K562 (cell line): Measurements from ENCODE around the gene TULP4. TPM values are rescaled to one million over a fixed set of nuclear protein-coding genes. Genes with fewer than 3 reads are reported as not detected.

Experiments used
- ATAC-seq: fragments of 200-7000 bp; cut with Tn5 transposase; 3 replicates; pipeline ENCODE4 v1.9.1; 2020; ENCODE audit warnings: moderate library complexity
- BruUV-seq: library from RNA; stranded (reverse); fragments of 400-500 nt; replicated peaks from 2 replicates; lab custom pipeline; 2021; lab: Mats Ljungman, UMichigan
- CTCF ChIA-PET: fragments of 300-600 bp; formaldehyde crosslinking; extraction: SDS; loops from one replicate; lab custom pipeline; 2021; ENCODE audit warnings: low intra/inter-chr PET ratio; lab: Yijun Ruan, JAX
- POLR2A ChIA-PET: fragments of 300-600, 350-650 bp; sonication (Branson Sonifier 250); formaldehyde crosslinking; extraction: SDS; loops from one replicate; lab custom pipeline; 2021; ENCODE audit warnings: antibody characterized with exemption, inconsistent platforms; lab: Yijun Ruan, JAX
- DNase-seq, 4 experiments: peaks; one replicate each; pipeline versions ENCODE4 v3.0.0 to v3.0.0-alpha.2; 2011 to 2018; ENCODE audit warnings: low spot score in 3 of 4, mixed read lengths in 3 of 4; ENCODE audit errors: extremely low read depth in 1 of 4
- FAIRE-seq: peaks from 2 replicates; lab custom pipeline; 2011; peaks lifted over from hg19 to GRCh38; lab: Jason Lieb, UNC
- H2AFZ ChIP-seq: 2 replicates; pipeline ENCODE4 v1.6.0; 2011; ENCODE audit warnings: low read depth, low read length, control low read depth, inconsistent platforms
- H3K27ac ChIP-seq: fragments of 200-600 bp; 3 replicates; pipeline ENCODE4 v1.8.0; 2011; ENCODE audit warnings: low read depth, mild to moderate bottlenecking, control low read depth, inconsistent platforms, low read length, moderate library complexity, mixed read lengths; ENCODE audit errors: extremely low read depth
- H3K27me3 ChIP-seq, 2 experiments: fragments of 300-600 bp in 1 of 2; 2 replicates in 1 of 2; 3 replicates in 1 of 2; pipeline versions ENCODE4 v1.6.0 to v1.8.0; 2011; ENCODE audit warnings: inconsistent platforms in 2 of 2, low read length in 2 of 2, mild to moderate bottlenecking in 1 of 2, mixed read lengths in 1 of 2, moderate library complexity in 1 of 2; ENCODE audit not compliant: control insufficient read depth in 2 of 2, insufficient read depth in 2 of 2
- H3K36me3 ChIP-seq: fragments of 300-600 bp; 3 replicates; pipeline ENCODE4 v1.8.0; 2011; ENCODE audit warnings: mild to moderate bottlenecking, low read length, inconsistent platforms; ENCODE audit not compliant: control insufficient read depth, insufficient read depth
- H3K4me1 ChIP-seq, 2 experiments: fragments of 200-600 bp in 1 of 2; replicated peaks in 1 of 2; 2 replicates in 1 of 2; 3 replicates in 1 of 2; pipeline versions ENCODE4 v1.5.1 to v1.8.0; 2011; ENCODE audit warnings: inconsistent platforms in 2 of 2, low read length in 2 of 2, mild to moderate bottlenecking in 1 of 2, mixed read lengths in 1 of 2, moderate library complexity in 1 of 2; ENCODE audit not compliant: control insufficient read depth in 2 of 2, insufficient read depth in 2 of 2
- H3K4me2 ChIP-seq: 2 replicates; pipeline ENCODE4 v1.6.1; 2011; ENCODE audit warnings: low read length, control low read depth, inconsistent platforms, mixed read lengths; ENCODE audit not compliant: insufficient read depth
- H3K4me3 ChIP-seq: fragments of 200-600 bp; sonication (generic), shearing (Covaris generic); 2 replicates; pipeline ENCODE4 v1.5.1; 2016; ENCODE audit warnings: control low read depth, inconsistent platforms
- H3K79me2 ChIP-seq: fragments of 200-600 bp; 3 replicates; pipeline ENCODE4 v1.8.0; 2011; ENCODE audit warnings: low read length, inconsistent platforms; ENCODE audit not compliant: control insufficient read depth, insufficient read depth
- H3K9ac ChIP-seq, 2 experiments: 2 replicates each; pipeline versions ENCODE4 v1.6.0 to v1.6.1; 2011; ENCODE audit warnings: low read depth in 2 of 2, low read length in 2 of 2, control low read depth in 1 of 2, inconsistent platforms in 1 of 2, mild to moderate bottlenecking in 1 of 2, mixed read lengths in 1 of 2; ENCODE audit not compliant: insufficient read depth in 1 of 2
- H3K9me1 ChIP-seq: one replicate; pipeline ENCODE4 v1.6.0; 2011; ENCODE audit warnings: inconsistent platforms, mild to moderate bottlenecking, low read length, moderate library complexity; ENCODE audit not compliant: control insufficient read depth, insufficient read depth
- H3K9me3 ChIP-seq: replicated peaks from 2 replicates; pipeline ENCODE4 v1.5.1; 2011; ENCODE audit warnings: low read depth, low read length, inconsistent platforms; ENCODE audit not compliant: control insufficient read depth, insufficient read depth
- H4K20me1 ChIP-seq: replicated peaks from 2 replicates; pipeline ENCODE4 v1.6.1; 2011; ENCODE audit warnings: low read length, inconsistent platforms, mixed read lengths; ENCODE audit not compliant: control insufficient read depth, insufficient read depth
- ELF4 ChIP-seq: fragments of 450-650 bp; formaldehyde crosslinking; IDR thresholded peaks from 2 replicates; pipeline ENCODE4 v1.4.0; 2022; ENCODE audit warnings: missing genetic modification characterization
- ESRRA ChIP-seq: fragments of 450-650 bp; IDR thresholded peaks from 2 replicates; pipeline ENCODE4 v1.6.1; 2014; ENCODE audit warnings: low read depth, mild to moderate bottlenecking, moderate library complexity, borderline replicate concordance
- KHSRP ChIP-seq: fragments of 450-650 bp; IDR thresholded peaks from 2 replicates; pipeline ENCODE4 v1.6.1; 2017
- PCBP1 ChIP-seq: fragments of 200-400 bp; formaldehyde crosslinking; IDR thresholded peaks from 2 replicates; pipeline ENCODE4 v1.6.1; 2018; ENCODE audit warnings: mild to moderate bottlenecking, low read depth, low read length; ENCODE audit not compliant: poor library complexity, severe bottlenecking
- POLR2AphosphoS5 ChIP-seq: IDR thresholded peaks from 2 replicates; pipeline ENCODE4 v1.6.1; 2011; ENCODE audit warnings: mild to moderate bottlenecking, low read depth, low read length, moderate library complexity; ENCODE audit not compliant: control insufficient read depth, insufficient read depth
- SREBF1 ChIP-seq: fragments of 150-350 bp; IDR thresholded peaks from 2 replicates; pipeline ENCODE4 v1.6.1; 2014; ENCODE audit warnings: antibody characterized with exemption, low read depth, low read length, borderline replicate concordance
- TSC22D4 ChIP-seq: fragments of 450-650 bp; IDR thresholded peaks from 2 replicates; pipeline ENCODE4 v1.6.1; 2016; ENCODE audit warnings: missing genetic modification characterization, missing biosample characterization, control low read depth
- ZNF324 ChIP-seq: fragments of 250-450 bp; sonication (Bioruptor Pico); IDR thresholded peaks from 2 replicates; pipeline ENCODE4 v1.4.0; 2020; ENCODE audit warnings: mild to moderate bottlenecking
- ZNF830 ChIP-seq: fragments of 250-450 bp; sonication (Bioruptor Pico); IDR thresholded peaks from 2 replicates; pipeline ENCODE4 v1.5.0; 2021; ENCODE audit warnings: mild to moderate bottlenecking
- WGBS: fragments of 100-300 bp; shearing (Covaris generic); methylation state at CpG from one replicate; pipeline ENCODE4 v1.1.6; 2016; ENCODE audit warnings: low coverage, mixed read lengths; ENCODE audit not compliant: insufficient coverage; ENCODE audit errors: missing lambda C conversion rate; 5-methylcytosine and 5-hydroxymethylcytosine counted together
- in situ Hi-C: fragments of 300-500 bp; cut with MboI; formaldehyde crosslinking; loops from 4 replicates; pipeline ENCODE4 v1.15.0; 2018; ENCODE audit warnings: inconsistent platforms, mixed read lengths
- intact Hi-C: fragments of 100-400 bp; cut with micrococcal nuclease; formaldehyde crosslinking; loops from 2 replicates; pipeline ENCODE4 v1.14.2; 2022
- polyA plus RNA-seq, 8 experiments: library from polyadenylated mRNA; depleted of rRNA in 4 of 8; stranded (reverse) in 5 of 8; unstranded in 3 of 8; fragments of >200 nt; fragmentation: Nextera tagmentation in 2 of 8; fragmentation: Illumina TruSeq in 1 of 8; extraction: Ambion mirVana in 2 of 8; extraction: Trizol in 1 of 8; gene quantifications; 2 replicates each; pipeline versions ENCODE4 v1.2.1 to v1.2.3, GENCODE V29; 2011 to 2014; ENCODE audit warnings: inconsistent platforms in 1 of 8, missing spikeins in 1 of 8
- total RNA-seq, 7 experiments: library from RNA; depleted of rRNA in 6 of 7; stranded (reverse); fragments of >200 nt in 6 of 7; fragmentation: Illumina TruSeq in 2 of 7; extraction: Trizol in 2 of 7; gene quantifications; 2 replicates each; pipeline versions ENCODE4 v1.2.1 to v1.2.3, GENCODE V29; 2011 to 2021; ENCODE audit warnings: low replicate concordance in 1 of 7
- TF ChIP-seq, protein P1 (sequence below), 2 experiments: IDR thresholded peaks; 2 replicates each; pipeline ENCODE4 v1.6.1; 2012; ENCODE audit warnings: improper control_type of control experiment in 2 of 2, low read depth in 2 of 2, low read length in 2 of 2, borderline replicate concordance in 1 of 2
- TF ChIP-seq, protein P2 (sequence below), 2 experiments: fragments of 450-650 bp in 1 of 2; sonication (generic) in 1 of 2; formaldehyde crosslinking; conservative IDR thresholded peaks; 2 replicates each; pipeline versions ENCODE4 v1.4.0 to v1.8.1; 2020 to 2022; ENCODE audit warnings: mild to moderate bottlenecking in 1 of 2, missing genetic modification reagents in 1 of 2
- TF ChIP-seq, protein P3 (sequence below): fragments of 250-450 bp; sonication (Bioruptor Pico); IDR thresholded peaks from 2 replicates; pipeline ENCODE4 v1.4.0; 2020

The TULP4 gene
- total and polyA plus RNA-seq, 9 of the 15 experiments (the other 6 are each of a cell fraction or from before 2014, with no cell fraction given): 1.2 to 50.4 (median 11.0) TPM

DNA sequence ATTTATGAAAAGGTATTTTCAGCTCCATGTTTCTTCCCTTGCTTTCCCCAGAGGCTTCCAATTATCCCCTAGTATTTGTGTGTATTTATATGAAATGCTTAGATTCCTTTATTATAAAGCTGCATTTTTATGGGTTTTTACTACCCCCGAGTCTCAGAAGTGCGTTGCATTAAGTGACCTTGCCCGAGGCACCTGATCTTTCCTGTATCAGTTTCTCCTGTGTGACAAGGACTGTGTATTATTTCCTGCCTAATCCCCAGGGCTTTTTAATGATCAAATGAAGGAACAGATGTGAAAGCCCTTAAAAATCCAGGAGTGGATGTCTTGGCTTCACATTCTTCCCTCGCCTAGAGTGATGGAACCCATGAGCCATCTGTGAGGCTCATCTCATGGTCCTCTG, 118.8 kb downstream of the TULP4 start:
- Histone ChIP-seq H3K9me3 (no peaks in the 10 kb centered on the region), H2AFZ (no peak overlapping the region), H3K4me3 (no peak overlapping the region), H3K4me1 (no peaks in the 10 kb centered on the region), H3K27me3 (no peaks in the 10 kb centered on the region), H3K27ac (no peak overlapping the region), H3K9me1 (no peaks in the 10 kb centered on the region), H3K9ac (no peak overlapping the region), H3K4me2 (no peak overlapping the region), H3K79me2 (no peaks in the 10 kb centered on the region), H4K20me1 (no peaks in the 10 kb centered on the region), H3K36me3 (no peaks in the 10 kb centered on the region)
- POLR2A ChIA-PET: no interaction called here
- intact Hi-C loops (no loop called here), in situ Hi-C loops (no loop called here)
- BruUV-seq: no TSS peak
- ATAC-seq (no peak), FAIRE-seq (peak; percentile 23), DNase-seq (no peak)
- 83% methylated on average over 4 of the region's 4 CpGs for WGBS
- CTCF ChIA-PET: no interaction called here
- TF ChIP-seq POLR2AphosphoS5 (no peak), ELF4 (CRISPR knock-in tag) (no peak), PCBP1 (no peak), KHSRP (no peak), SREBF1 (no peak), ESRRA (no peak), TSC22D4 (tag) (no peak), ZNF830 (CRISPR knock-in tag) (no peak), ZNF324 (CRISPR knock-in tag) (no peak)
- TF ChIP-seq, protein P1, sequence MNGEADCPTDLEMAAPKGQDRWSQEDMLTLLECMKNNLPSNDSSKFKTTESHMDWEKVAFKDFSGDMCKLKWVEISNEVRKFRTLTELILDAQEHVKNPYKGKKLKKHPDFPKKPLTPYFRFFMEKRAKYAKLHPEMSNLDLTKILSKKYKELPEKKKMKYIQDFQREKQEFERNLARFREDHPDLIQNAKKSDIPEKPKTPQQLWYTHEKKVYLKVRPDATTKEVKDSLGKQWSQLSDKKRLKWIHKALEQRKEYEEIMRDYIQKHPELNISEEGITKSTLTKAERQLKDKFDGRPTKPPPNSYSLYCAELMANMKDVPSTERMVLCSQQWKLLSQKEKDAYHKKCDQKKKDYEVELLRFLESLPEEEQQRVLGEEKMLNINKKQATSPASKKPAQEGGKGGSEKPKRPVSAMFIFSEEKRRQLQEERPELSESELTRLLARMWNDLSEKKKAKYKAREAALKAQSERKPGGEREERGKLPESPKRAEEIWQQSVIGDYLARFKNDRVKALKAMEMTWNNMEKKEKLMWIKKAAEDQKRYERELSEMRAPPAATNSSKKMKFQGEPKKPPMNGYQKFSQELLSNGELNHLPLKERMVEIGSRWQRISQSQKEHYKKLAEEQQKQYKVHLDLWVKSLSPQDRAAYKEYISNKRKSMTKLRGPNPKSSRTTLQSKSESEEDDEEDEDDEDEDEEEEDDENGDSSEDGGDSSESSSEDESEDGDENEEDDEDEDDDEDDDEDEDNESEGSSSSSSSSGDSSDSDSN (IDR thresholded peaks at IDR 0.05; ENCODE audit: borderline replicate concordance in 1 of 2, low read depth in 2 of 2, low read length in 2 of 2): no peak
- TF ChIP-seq, protein P2, sequence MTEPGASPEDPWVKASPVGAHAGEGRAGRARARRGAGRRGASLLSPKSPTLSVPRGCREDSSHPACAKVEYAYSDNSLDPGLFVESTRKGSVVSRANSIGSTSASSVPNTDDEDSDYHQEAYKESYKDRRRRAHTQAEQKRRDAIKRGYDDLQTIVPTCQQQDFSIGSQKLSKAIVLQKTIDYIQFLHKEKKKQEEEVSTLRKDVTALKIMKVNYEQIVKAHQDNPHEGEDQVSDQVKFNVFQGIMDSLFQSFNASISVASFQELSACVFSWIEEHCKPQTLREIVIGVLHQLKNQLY (CRISPR knock-in tag; conservative IDR thresholded peaks at IDR 0.05): no peak
- TF ChIP-seq, protein P3, sequence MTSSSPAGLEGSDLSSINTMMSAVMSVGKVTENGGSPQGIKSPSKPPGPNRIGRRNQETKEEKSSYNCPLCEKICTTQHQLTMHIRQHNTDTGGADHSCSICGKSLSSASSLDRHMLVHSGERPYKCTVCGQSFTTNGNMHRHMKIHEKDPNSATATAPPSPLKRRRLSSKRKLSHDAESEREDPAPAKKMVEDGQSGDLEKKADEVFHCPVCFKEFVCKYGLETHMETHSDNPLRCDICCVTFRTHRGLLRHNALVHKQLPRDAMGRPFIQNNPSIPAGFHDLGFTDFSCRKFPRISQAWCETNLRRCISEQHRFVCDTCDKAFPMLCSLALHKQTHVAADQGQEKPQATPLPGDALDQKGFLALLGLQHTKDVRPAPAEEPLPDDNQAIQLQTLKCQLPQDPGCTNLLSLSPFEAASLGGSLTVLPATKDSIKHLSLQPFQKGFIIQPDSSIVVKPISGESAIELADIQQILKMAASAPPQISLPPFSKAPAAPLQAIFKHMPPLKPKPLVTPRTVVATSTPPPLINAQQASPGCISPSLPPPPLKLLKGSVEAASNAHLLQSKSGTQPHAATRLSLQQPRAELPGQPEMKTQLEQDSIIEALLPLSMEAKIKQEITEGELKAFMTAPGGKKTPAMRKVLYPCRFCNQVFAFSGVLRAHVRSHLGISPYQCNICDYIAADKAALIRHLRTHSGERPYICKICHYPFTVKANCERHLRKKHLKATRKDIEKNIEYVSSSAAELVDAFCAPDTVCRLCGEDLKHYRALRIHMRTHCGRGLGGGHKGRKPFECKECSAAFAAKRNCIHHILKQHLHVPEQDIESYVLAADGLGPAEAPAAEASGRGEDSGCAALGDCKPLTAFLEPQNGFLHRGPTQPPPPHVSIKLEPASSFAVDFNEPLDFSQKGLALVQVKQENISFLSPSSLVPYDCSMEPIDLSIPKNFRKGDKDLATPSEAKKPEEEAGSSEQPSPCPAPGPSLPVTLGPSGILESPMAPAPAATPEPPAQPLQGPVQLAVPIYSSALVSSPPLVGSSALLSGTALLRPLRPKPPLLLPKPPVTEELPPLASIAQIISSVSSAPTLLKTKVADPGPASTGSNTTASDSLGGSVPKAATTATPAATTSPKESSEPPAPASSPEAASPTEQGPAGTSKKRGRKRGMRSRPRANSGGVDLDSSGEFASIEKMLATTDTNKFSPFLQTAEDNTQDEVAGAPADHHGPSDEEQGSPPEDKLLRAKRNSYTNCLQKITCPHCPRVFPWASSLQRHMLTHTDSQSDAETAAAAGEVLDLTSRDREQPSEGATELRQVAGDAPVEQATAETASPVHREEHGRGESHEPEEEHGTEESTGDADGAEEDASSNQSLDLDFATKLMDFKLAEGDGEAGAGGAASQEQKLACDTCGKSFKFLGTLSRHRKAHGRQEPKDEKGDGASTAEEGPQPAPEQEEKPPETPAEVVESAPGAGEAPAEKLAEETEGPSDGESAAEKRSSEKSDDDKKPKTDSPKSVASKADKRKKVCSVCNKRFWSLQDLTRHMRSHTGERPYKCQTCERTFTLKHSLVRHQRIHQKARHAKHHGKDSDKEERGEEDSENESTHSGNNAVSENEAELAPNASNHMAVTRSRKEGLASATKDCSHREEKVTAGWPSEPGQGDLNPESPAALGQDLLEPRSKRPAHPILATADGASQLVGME: no peak
